H9 (cell line): Measurements from ENCODE around the gene TMEM108. TPM values are rescaled to one million over a fixed set of nuclear protein-coding genes. Genes with fewer than 3 reads are reported as not detected.

ENCODE experiments used
- DNase-seq: peaks from one replicate; pipeline ENCODE4 v3.0.0-alpha.2; 2017
- H2AFZ ChIP-seq: one replicate; pipeline ENCODE4 v1.6.1; 2013; ENCODE audit warnings: mild to moderate bottlenecking, low read length, control low read depth, moderate library complexity
- H2AK5ac ChIP-seq: 2 replicates; pipeline ENCODE4 v1.6.1; 2013; ENCODE audit warnings: low read length, control low read depth, mixed read lengths; ENCODE audit not compliant: insufficient read length
- H2BK120ac ChIP-seq: one replicate; pipeline ENCODE4 v1.6.1; 2013; ENCODE audit warnings: low read depth, mild to moderate bottlenecking, low read length, control low read depth, inconsistent platforms; ENCODE audit not compliant: poor library complexity, severe bottlenecking
- H2BK12ac ChIP-seq: 2 replicates; pipeline ENCODE4 v1.6.1; 2013; ENCODE audit warnings: low read length, control low read depth, mixed read lengths, low read depth; ENCODE audit not compliant: insufficient read length
- H2BK15ac ChIP-seq: 2 replicates; pipeline ENCODE4 v1.6.1; 2013; ENCODE audit warnings: low read depth, low read length, control low read depth
- H2BK20ac ChIP-seq: one replicate; pipeline ENCODE4 v1.6.1; 2013; ENCODE audit warnings: low read depth, mild to moderate bottlenecking, low read length, control low read depth, inconsistent platforms; ENCODE audit not compliant: poor library complexity, severe bottlenecking
- H2BK5ac ChIP-seq: 2 replicates; pipeline ENCODE4 v1.6.1; 2013; ENCODE audit warnings: low read length, control low read depth, mixed read lengths; ENCODE audit not compliant: insufficient read length
- H3K14ac ChIP-seq: 2 replicates; pipeline ENCODE4 v1.6.1; 2013; ENCODE audit warnings: low read length, control low read depth; ENCODE audit not compliant: insufficient read depth
- H3K18ac ChIP-seq: 2 replicates; pipeline ENCODE4 v1.6.1; 2013; ENCODE audit warnings: low read depth, mild to moderate bottlenecking, mixed read lengths, low read length, control low read depth; ENCODE audit not compliant: insufficient read length
- H3K23ac ChIP-seq: 2 replicates; pipeline ENCODE4 v1.6.1; 2013; ENCODE audit warnings: low read length, control low read depth, mixed read lengths, low read depth; ENCODE audit not compliant: insufficient read length
- H3K23me2 ChIP-seq: 2 replicates; pipeline ENCODE4 v1.6.1; 2013; ENCODE audit warnings: low read depth, mild to moderate bottlenecking, mixed read lengths, low read length, control low read depth; ENCODE audit not compliant: insufficient read length, poor library complexity, severe bottlenecking
- H3K27ac ChIP-seq: 2 replicates; pipeline ENCODE4 v1.5.1; 2013; ENCODE audit warnings: low read length, control low read depth, mixed read lengths, low read depth; ENCODE audit not compliant: insufficient read length
- H3K27me3 ChIP-seq: 2 replicates; pipeline ENCODE4 v1.6.1; 2013; ENCODE audit warnings: low read length, control low read depth, inconsistent platforms; ENCODE audit not compliant: insufficient read depth
- H3K4ac ChIP-seq: 2 replicates; pipeline ENCODE4 v1.6.1; 2013; ENCODE audit warnings: low read depth, mild to moderate bottlenecking, control low read depth, inconsistent platforms, low read length, moderate library complexity
- H3K4me1 ChIP-seq: 2 replicates; pipeline ENCODE4 v1.6.1; 2013; ENCODE audit warnings: low read length, control low read depth, inconsistent platforms; ENCODE audit not compliant: insufficient read depth
- H3K4me2 ChIP-seq: 2 replicates; pipeline ENCODE4 v1.6.1; 2013; ENCODE audit warnings: low read length, control low read depth, mixed read lengths; ENCODE audit not compliant: insufficient read length, insufficient read depth
- H3K56ac ChIP-seq: 2 replicates; pipeline ENCODE4 v1.6.1; 2013; ENCODE audit warnings: low read depth, mild to moderate bottlenecking, mixed read lengths, low read length, control low read depth; ENCODE audit not compliant: insufficient read length
- H3K79me1 ChIP-seq: 2 replicates; pipeline ENCODE4 v1.6.1; 2013; ENCODE audit warnings: low read depth, mild to moderate bottlenecking, moderate library complexity, low read length, control low read depth, inconsistent platforms; ENCODE audit not compliant: insufficient read depth, poor library complexity, severe bottlenecking
- H3K79me2 ChIP-seq: 2 replicates; pipeline ENCODE4 v1.6.1; 2013; ENCODE audit warnings: low read length, control low read depth, inconsistent platforms; ENCODE audit not compliant: insufficient read depth
- H3K9ac ChIP-seq: 2 replicates; pipeline ENCODE4 v1.6.1; 2013; ENCODE audit warnings: low read length, control low read depth, mixed read lengths; ENCODE audit not compliant: insufficient read length; ENCODE audit errors: extremely low read depth
- H3K9me3 ChIP-seq: one replicate; pipeline ENCODE4 v1.6.1; 2013; ENCODE audit warnings: low read depth, low read length, inconsistent platforms; ENCODE audit not compliant: control insufficient read depth
- H3T11ph ChIP-seq: one replicate; pipeline ENCODE4 v1.6.1; 2013; ENCODE audit warnings: mild to moderate bottlenecking, low read length, control low read depth, inconsistent platforms
- H4K20me1 ChIP-seq: one replicate; pipeline ENCODE4 v1.6.1; 2013; ENCODE audit not compliant: control insufficient read depth, insufficient read length, insufficient read depth
- H4K5ac ChIP-seq: 2 replicates; pipeline ENCODE4 v1.6.1; 2013; ENCODE audit warnings: low read depth, mild to moderate bottlenecking, mixed read lengths, low read length, control low read depth; ENCODE audit not compliant: insufficient read length
- H4K8ac ChIP-seq: replicated peaks from 2 replicates; pipeline ENCODE4 v1.6.1; 2013; ENCODE audit warnings: low read length, control low read depth, mixed read lengths, low read depth; ENCODE audit not compliant: insufficient read length
- H4K91ac ChIP-seq: 2 replicates; pipeline ENCODE4 v1.6.1; 2013; ENCODE audit warnings: low read depth, mild to moderate bottlenecking, moderate library complexity, mixed read lengths, low read length, control low read depth; ENCODE audit not compliant: insufficient read length
- H3K27ac Mint-ChIP-seq, 3 experiments: 2 replicates in 2 of 3; 3 replicates in 1 of 3; pipeline ENCODE4 v1.8.0; 2020 to 2021; ENCODE audit warnings: mixed read lengths in 3 of 3, mild to moderate bottlenecking in 1 of 3, moderate library complexity in 1 of 3
- H3K27me3 Mint-ChIP-seq: 2 replicates; pipeline ENCODE4 v1.8.0; 2021; ENCODE audit warnings: low read depth, mild to moderate bottlenecking, moderate library complexity, mixed read lengths
- H3K36me3 Mint-ChIP-seq, 3 experiments: 2 replicates in 2 of 3; 3 replicates in 1 of 3; pipeline ENCODE4 v1.8.0; 2020 to 2021; ENCODE audit warnings: low read depth in 3 of 3, mixed read lengths in 3 of 3; ENCODE audit not compliant: insufficient read depth in 1 of 3
- H3K4me1 Mint-ChIP-seq, 2 experiments: 2 replicates each; pipeline ENCODE4 v1.8.0; 2020; ENCODE audit warnings: mixed read lengths in 2 of 2
- H3K4me3 Mint-ChIP-seq, 2 experiments: 2 replicates in 1 of 2; 3 replicates in 1 of 2; pipeline ENCODE4 v1.8.0; 2020 to 2021; ENCODE audit warnings: mild to moderate bottlenecking in 2 of 2, mixed read lengths in 2 of 2, moderate library complexity in 1 of 2
- H3K9me3 Mint-ChIP-seq, 2 experiments: 2 replicates in 1 of 2; 3 replicates in 1 of 2; pipeline ENCODE4 v1.8.0; 2020; ENCODE audit warnings: mild to moderate bottlenecking in 2 of 2, mixed read lengths in 2 of 2, moderate library complexity in 1 of 2
- WGBS: extraction: QIAGEN DNeasy Blood & Tissue Kit; methylation state at CpG from one replicate; pipeline ENCODE4 v1.1.7; 2013; ENCODE audit warnings: missing lambda C conversion rate, low lambda C conversion rate, mixed read lengths; ENCODE audit not compliant: insufficient read length; ENCODE audit errors: extremely low coverage; 5-methylcytosine and 5-hydroxymethylcytosine counted together
- total RNA-seq: library from RNA; stranded (reverse); gene quantifications from 2 replicates; pipeline ENCODE4 v1.2.1, GENCODE V29; 2021
- TF ChIP-seq, protein P1 (sequence below): fragments of 200-600 bp; sonication (generic); conservative IDR thresholded peaks from 3 replicates; pipeline ENCODE4 v1.8.0; 2021; ENCODE audit warnings: antibody characterized with exemption, mild to moderate bottlenecking

The TMEM108 gene
- total RNA-seq, 1 experiment from 2014 or later, result 5.0 TPM

GRCh38 chr3:133295944-133296917 lies 258.0 kb downstream of the TMEM108 start:
- Mint-ChIP-seq H3K9me3 (no peaks in the 10 kb centered on the region), H3K4me3 (no peak overlapping the region), H3K27ac (no peak overlapping the region), H3K4me1 (peaks cover 7 to 15% of the 10 kb centered on the region in 2 experiments), H3K36me3 (no peaks in the 10 kb centered on the region), H3K27me3 (no peaks in the 10 kb centered on the region)
- Histone ChIP-seq H3K23ac (no peak overlapping the region), H2BK120ac (no peak overlapping the region), H3K4me1 (peaks cover 5% of the 10 kb centered on the region; the same call in 1 of the 2 replicates), H3K4ac (no peak overlapping the region), H3K27me3 (no peaks in the 10 kb centered on the region), H3K56ac (no peak overlapping the region), H4K91ac (no peak overlapping the region), H4K5ac (no peak overlapping the region), H4K8ac (no peak overlapping the region), H3K79me1 (no peaks in the 10 kb centered on the region), H3K18ac (no peak overlapping the region), H2BK20ac (no peak overlapping the region), H3K9ac (no peak overlapping the region), H2BK5ac (no peak overlapping the region), H2AK5ac (no peak overlapping the region), H3K27ac (no peak overlapping the region), H3K23me2 (no peaks in the 10 kb centered on the region), H2AFZ (no peak overlapping the region), H3T11ph (no peak overlapping the region), H2BK15ac (no peak overlapping the region), H3K14ac (no peak overlapping the region), H3K4me2 (no peak overlapping the region), H3K9me3 (no peaks in the 10 kb centered on the region), H4K20me1 (no peaks in the 10 kb centered on the region), H2BK12ac (no peak overlapping the region), H3K79me2 (no peaks in the 10 kb centered on the region)
- DNase-seq, result no peak
- TF ChIP-seq, protein P1, sequence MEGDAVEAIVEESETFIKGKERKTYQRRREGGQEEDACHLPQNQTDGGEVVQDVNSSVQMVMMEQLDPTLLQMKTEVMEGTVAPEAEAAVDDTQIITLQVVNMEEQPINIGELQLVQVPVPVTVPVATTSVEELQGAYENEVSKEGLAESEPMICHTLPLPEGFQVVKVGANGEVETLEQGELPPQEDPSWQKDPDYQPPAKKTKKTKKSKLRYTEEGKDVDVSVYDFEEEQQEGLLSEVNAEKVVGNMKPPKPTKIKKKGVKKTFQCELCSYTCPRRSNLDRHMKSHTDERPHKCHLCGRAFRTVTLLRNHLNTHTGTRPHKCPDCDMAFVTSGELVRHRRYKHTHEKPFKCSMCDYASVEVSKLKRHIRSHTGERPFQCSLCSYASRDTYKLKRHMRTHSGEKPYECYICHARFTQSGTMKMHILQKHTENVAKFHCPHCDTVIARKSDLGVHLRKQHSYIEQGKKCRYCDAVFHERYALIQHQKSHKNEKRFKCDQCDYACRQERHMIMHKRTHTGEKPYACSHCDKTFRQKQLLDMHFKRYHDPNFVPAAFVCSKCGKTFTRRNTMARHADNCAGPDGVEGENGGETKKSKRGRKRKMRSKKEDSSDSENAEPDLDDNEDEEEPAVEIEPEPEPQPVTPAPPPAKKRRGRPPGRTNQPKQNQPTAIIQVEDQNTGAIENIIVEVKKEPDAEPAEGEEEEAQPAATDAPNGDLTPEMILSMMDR, result no peak
- WGBS, result no CpG with 5 or more reads among the region's 6 CpGs
